ENCODE results near the gene NLGN1. TPM values are rescaled to one million over a fixed set of nuclear protein-coding genes. Genes with fewer than 3 reads are reported as not detected.

The NLGN1 gene
- total and polyA plus RNA-seq, 2 experiments from 2014 or later: 5.3 to 10.9 TPM

- H3K9me3 ChIP-seq (ENCODE audit: low read depth): no peaks in the 10 kb centered on the region
- H3K36me3 ChIP-seq: no peaks in the 10 kb centered on the region
- peaks cover 3% of the 10 kb centered on the region for H3K4me1 ChIP-seq (ENCODE audit: low read depth)
- DNase-seq (ENCODE audit: low read depth in 1 of 2, low spot score in 1 of 2): no peak
- no peak for TF ChIP-seq CTCF (IDR thresholded peaks at IDR 0.05; ENCODE audit: low read depth, low read length)
- no peaks in the 10 kb centered on the region for H3K27me3 ChIP-seq
- no peak overlapping the region for H3K27ac ChIP-seq
- H3K4me3 ChIP-seq: no peak overlapping the region
Measured at GRCh38 chr3:173770796-173771573, 373.4 kb downstream of the NLGN1 start.

- H3K4me3 ChIP-seq: no peak overlapping the region
- no peak for TF ChIP-seq CTCF (IDR thresholded peaks at IDR 0.05; ENCODE audit: low read depth, low read length)
- DNase-seq (ENCODE audit: low read depth in 1 of 2, low spot score in 1 of 2): no peak
- H3K4me1 ChIP-seq (ENCODE audit: low read depth): peaks cover 3% of the 10 kb centered on the region
- no peak overlapping the region for H3K27ac ChIP-seq
- no peaks in the 10 kb centered on the region for H3K27me3 ChIP-seq
- H3K9me3 ChIP-seq (ENCODE audit: low read depth): no peaks in the 10 kb centered on the region
- no peaks in the 10 kb centered on the region for H3K36me3 ChIP-seq
Measured at GRCh38 chr3:173773800-173774199, 376.3 kb downstream of the NLGN1 start.

DNA sequence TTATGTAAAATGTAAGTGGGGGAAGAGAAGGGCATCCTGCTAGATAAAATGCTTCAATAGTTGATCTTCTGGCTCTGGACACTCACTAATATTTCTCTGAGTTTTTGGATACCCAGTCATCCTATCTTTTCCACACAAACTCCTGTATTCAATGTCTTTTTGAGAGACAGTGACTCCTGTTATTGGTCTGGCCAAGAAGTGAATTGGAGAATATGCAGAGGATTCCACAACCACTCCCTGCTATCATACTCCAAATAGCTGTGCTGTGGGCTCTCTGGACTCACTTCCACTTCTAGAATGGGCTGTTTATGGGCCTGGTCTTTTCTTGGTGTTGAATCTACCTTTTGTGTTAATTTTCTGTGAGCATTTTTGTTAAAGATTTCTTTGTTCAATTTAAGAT is 376.8 kb downstream of the NLGN1 start:
- TF ChIP-seq CTCF (IDR thresholded peaks at IDR 0.05; ENCODE audit: low read depth, low read length): no peak
- H3K9me3 ChIP-seq (ENCODE audit: low read depth): no peaks in the 10 kb centered on the region

DNA sequence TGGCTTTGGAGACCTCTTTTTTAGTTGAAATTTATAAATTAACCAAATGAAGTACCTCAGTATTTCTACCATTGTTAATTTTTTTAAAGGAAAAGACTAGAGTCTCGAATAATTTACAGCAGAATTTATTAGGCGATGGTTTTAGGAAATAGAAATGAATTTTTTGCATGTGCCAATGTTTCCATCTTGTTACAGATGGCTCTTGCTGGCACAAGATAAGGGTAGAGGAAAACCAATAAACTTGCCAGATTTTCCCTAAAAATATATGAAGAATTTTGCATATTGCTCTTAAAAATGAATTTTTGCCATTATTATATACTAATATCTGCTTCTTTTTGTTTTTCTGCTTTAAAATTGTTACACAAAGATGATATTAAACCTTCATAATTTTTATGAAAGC is 380.7 kb downstream of the NLGN1 start:
- no peak for DNase-seq (ENCODE audit: low read depth in 1 of 2, low spot score in 1 of 2)

More for the DNA sequence above, 376.8 kb downstream of the NLGN1 start:
- peaks cover 3% of the 10 kb centered on the region for H3K4me1 ChIP-seq (ENCODE audit: low read depth)
- H3K36me3 ChIP-seq: no peaks in the 10 kb centered on the region
- H3K27me3 ChIP-seq: no peaks in the 10 kb centered on the region
- H3K4me3 ChIP-seq: no peak overlapping the region
- no peak overlapping the region for H3K27ac ChIP-seq
- DNase-seq (ENCODE audit: low read depth in 1 of 2, low spot score in 1 of 2): no peak

DNA sequence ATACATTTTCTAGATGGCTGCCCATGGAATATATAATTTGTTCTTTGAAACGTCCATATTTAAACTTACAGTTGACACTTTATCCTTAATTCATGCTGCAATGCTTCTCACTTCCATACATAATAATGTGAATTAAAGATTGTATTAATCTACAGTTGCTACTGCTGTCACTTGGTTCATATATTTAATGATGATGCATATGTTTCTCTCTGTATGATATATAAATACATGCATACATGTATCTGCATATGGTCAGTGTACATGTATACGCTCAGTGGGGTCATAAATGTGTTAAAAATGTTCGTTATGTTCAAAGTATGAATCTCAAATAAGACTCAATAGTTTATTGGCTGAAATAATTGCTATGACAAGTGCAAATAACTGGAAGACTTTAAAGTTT is 382.5 kb downstream of the NLGN1 start:
- Histone ChIP-seq H3K27ac (no peak overlapping the region), H3K36me3 (no peaks in the 10 kb centered on the region), H3K4me3 (no peak overlapping the region), H3K27me3 (no peaks in the 10 kb centered on the region), H3K4me1 (ENCODE audit: low read depth) (no peaks in the 10 kb centered on the region), H3K9me3 (ENCODE audit: low read depth) (no peaks in the 10 kb centered on the region)
- no peak for DNase-seq (ENCODE audit: low read depth in 1 of 2, low spot score in 1 of 2)
- TF ChIP-seq CTCF (IDR thresholded peaks at IDR 0.05; ENCODE audit: low read depth, low read length): no peak

More for the DNA sequence above, 380.7 kb downstream of the NLGN1 start:
- Histone ChIP-seq H3K4me3 (no peak overlapping the region), H3K9me3 (ENCODE audit: low read depth) (no peaks in the 10 kb centered on the region), H3K4me1 (ENCODE audit: low read depth) (peaks cover 3% of the 10 kb centered on the region), H3K27ac (no peak overlapping the region), H3K36me3 (no peaks in the 10 kb centered on the region), H3K27me3 (no peaks in the 10 kb centered on the region)
- TF ChIP-seq CTCF (IDR thresholded peaks at IDR 0.05; ENCODE audit: low read depth, low read length): no peak

Data from cardiac muscle cell (in vitro differentiated cells and primary cell).